ENCODE results near the gene U2AF1.
"Not testable (repeated sequence)": the region's sequence is repeated elsewhere in the genome, so short reads cannot be mapped to it uniquely, and the experiment has no call there.

U2AF1 gene

DNA sequence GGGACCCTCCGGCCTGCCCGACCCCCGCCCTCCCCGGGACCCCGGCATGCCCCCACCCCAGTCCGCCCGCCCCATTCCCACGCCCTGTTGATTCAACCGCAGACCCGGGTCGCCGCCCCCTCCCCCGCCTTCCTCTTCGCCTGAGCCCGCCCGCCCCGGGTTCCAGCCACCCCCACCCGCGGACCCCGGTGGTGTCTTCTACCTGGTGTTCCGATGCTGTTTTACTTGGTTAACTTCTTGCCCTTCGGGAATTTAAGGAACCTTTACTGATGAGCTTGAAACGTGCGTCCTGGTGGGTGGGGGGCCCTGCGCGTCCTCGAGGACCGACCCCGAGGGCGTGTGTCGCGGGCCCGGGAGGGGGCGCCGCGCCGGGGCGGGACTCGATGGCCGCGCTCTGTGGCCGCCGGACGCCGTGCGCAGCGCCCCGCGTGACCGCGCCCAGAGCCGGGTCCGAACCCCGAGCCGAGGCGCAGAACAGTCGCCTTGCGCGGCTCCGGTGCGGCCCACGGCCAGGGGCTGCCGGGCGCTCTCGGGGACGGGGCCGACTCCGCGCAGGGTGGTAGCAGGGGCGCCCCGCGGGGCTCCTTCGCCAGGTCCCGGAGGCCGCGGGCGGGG is 31.2 kb downstream of the U2AF1 start:
- not testable (repeated sequence) for DNase-seq

DNA sequence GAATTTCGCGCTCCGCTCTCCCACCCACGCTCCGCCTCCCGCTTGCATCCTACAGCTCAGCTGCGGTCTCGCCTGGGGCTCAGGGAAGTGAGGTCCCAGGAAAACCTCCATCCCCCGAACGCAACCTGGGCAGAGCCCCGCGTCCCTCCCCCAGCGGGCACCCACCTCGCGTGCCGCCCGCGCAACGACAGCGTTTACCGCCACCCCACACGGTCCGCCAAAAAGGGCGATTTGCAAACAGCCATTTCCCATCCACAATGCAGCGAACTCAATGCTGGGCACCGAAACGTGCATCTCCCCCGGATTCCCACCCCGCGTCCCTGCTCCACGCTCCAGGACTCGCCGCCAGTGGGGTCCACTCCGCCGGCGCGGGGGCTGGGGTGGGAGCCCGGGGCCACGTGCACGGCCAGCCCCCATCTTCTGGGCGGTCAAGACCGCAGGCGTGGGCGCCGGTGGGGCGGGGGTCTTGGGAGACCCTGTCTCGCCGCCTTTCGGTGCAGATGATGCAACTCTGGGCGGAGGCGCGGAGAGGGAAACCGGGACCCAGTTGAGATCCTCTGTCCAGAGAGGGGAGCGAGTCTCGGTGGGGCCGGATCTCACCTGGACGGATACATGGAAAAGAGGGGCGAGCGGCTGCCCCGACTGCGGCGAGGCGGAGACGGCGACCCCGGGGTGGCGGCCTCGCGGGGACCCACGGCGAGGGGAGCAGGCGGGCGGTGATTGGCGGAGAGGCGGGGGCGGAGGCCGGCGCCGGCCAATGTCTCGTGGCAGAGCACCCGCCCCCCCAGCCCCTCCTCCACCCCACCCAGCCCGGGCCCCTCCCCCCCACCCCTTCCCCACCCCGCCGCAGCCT is 32.0 kb downstream of the U2AF1 start, which contains the start of gene CBS:
TSS of gene CBS (minus strand) at position 666 of the 853 bp plus-strand sequence. CDS start 3,642 bp downstream, outside the sequence.
- DNase-seq, result not testable (repeated sequence)

DNA sequence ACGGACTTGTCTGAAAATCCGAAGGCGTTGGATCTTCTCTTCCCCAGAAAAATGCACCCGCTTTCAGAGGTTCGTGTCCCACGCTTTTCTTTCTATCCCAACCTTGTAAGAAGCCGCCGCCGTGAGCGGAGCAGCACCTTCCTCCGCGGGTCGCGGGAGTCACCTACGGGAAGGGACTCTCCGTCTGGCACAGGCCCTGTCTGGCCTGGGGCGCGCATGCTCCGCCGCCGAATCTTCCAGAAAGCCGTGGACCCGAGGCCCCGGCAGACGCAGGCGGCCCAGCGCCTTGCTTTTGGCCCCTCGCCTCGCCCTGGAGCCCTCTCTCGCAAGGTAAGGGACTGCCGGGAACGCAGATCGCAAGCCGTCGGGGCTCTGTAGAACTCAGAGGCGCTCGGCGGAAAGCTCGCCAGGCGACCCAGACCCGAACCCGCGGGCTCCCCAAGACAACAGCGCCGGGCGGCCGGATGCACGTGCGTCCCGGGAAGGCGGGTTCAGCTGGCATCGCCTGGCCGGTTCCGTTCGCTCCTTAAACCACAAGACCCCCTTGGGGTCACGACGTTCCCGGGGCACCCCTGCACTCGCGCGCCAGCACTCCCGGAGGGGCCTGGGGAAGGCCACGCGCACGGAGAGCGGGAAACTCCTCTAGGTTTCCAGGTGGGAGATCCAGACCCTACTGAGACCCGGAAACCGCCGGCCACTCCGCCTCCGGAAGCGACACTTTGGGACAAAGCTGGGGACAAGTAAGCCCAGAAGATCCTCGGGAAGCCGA is 32.8 kb downstream of the U2AF1 start:
- not testable (repeated sequence) for DNase-seq

DNA sequence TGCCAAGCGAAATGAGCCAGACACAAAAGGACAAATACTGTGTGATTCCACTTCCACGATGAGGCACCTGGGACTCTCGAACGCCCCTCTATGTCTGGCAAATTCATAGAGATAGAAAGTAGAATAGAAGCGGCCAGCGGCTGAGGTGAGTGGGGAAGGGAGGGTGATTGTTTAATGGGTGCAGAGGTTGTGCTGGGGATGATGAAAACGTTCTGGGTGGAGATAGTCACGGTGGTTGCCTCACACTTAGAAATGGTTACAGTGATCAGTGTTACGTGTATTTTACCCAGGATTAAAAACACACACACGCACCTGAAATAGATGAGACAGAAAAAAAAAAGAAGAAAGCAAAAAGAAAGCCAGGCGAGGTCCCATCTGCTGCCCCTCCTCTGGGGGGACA is 34.6 kb downstream of the U2AF1 start:
- DNase-seq, result not testable (repeated sequence)

DNA sequence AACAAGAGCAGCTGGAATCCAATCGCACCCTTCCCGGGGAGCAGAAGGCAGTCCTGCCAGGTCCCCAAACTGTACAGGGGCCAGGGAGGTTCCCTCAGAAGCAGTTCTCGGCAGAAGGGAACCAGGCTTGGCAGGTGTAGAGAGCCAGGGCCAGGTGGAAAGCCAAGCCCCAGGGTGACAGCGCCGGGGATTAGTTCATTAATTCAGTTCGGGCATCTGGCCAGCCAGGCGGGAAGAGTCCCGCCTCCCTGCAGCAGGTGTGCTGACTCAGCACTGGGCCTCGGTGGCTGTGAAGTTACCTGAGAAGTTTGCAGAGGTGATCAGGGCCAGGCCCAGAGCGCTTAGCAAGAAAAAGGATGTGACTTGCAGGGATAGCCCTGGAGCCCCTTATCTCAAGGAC is 37.7 kb downstream of the U2AF1 start:
- DNase-seq, result not testable (repeated sequence)

DNA sequence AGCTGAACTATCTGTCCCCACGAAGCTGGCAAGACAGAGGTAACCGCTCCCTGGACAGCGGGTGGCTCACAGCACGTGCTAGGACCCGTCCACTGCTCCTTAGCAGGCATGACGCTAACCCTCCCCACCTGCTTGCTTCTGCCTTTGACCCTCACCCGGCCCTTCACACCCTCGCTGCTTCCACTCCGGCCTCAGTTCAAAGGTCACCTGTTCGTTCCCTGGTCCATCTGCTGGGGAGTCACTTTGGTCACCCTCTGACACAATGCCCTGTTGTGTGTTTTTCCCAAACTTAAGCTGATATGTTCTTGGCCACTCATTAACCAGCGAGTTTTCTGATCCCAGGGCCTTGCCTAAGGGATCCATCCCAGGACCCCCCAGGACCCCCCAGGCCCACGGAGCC is 39.3 kb downstream of the U2AF1 start:
- not testable (repeated sequence) for DNase-seq

DNA sequence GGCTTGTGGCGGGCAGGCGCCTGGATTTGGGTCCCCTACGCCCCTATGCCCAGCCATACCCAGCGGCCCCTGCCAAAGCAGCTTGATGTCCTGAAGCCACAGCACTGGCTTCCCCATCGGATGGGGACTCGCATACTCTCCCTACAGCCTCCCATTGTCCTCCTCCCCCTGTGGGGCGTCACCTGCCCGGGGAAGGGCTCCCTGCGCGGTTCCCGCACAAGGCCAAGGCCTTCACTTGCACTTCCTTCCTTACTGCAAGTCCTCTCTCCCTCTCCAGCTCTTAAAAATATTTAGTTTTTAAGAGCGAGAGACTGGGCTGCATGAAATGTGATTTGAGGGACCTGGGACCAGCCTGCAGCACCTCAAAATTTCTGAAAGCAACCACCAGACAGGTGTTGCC is 40.7 kb downstream of the U2AF1 start:
- not testable (repeated sequence) for DNase-seq

DNA sequence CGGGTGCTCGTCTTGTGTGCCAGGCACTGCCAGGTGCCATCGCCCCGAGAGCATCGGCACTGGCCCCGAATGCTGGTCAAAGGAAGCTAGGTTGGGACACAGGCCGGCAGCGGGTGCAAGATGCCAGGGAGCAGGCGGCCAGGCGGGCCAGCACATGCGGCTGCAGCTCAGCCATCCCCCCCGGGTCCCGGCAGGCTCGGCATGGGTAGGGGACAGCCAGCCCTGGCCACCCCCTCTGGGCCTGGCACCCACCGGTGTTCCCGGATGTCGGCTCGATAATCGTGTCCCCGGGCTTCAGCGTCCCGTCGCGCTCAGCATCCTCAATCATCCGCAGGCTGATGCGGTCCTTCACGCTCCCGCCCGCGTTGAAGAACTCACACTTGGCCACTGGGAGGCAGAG is 41.4 kb downstream of the U2AF1 start:
- not testable (repeated sequence) for DNase-seq

DNA sequence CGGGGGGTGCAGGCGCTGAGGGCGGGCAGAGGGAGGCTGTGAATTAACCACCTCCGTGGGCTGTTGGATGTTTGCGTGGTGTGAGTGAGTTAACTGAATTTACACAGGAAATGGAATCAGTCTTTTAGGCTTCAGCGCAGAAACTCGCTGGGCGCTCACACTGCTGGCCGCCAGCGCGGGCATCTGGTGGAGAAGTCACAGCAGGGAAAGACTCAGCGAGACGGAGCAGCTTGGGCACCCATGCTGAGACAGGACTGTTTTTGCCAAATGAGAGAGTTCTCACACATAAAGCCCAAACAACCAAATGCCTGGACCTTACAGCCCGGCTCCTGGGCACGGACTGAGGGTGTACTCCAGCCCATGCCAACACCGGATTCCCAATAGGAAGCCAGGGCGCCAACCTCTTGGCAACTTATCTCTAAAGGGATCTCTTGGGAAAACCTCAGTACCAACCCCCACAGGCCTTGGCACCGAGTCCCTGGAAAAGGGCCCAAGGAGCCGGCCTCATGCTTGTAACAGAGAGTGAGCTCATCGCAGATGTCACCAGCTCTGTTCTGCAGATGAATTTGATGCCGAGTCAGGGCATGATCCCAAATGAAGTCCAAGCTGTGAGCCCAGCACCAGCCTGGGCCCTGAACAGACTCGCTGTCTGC is 43.0 kb downstream of the U2AF1 start:
- not testable (repeated sequence) for DNase-seq

DNA sequence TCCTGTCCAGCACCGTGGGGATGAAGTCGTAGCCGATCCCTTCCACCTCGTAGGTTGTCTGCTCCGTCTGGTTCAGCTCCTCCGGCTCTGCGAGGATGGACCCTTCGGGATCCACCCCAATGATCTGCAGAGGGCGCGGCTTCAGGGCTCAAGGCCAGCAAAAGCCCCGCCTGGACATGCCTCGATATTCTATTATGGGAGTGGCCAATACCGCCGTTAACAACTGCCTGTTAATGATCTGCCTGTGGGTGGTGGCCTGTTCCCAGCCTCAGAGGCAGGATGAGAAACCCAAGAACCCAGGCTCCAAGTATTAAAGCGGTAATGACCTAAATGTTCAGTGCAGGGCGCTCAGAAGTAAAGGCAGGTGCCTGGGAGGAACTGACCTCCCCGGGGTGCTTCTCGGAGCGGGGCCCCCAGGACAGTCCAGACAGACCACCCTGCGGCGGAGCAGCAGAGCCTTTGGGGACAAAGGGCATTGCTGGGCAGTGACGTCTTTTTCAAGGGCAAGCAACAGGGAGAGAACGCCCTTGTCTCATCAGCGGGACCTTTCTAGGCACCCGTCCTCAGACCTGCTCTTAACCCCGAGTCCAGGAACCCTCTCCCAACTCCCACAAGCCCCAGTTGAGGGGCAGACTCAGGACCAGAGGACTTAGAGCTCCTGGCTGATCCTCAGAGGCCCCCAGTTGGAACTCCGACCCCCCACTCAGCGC is 44.3 kb downstream of the U2AF1 start:
- DNase-seq, result not testable (repeated sequence)

DNA sequence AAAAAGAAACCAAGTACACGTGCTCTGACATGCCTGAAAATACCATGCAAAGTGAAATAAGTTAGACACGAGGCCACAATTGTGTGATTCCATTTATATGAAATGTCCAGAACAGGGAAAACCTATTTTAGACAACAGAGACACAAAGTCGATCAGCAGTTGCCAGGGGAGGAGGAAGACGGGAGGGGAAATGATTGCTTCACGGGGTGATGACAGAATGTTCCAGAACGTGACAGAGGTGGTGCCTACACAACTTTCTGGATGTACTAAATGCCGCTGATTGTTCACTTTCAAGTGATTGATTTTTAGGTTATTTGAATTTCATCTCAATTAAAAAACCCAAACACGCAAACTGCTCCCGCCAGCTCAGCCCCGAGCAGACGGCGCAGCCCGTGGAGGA is 54.3 kb downstream of the U2AF1 start:
- DNase-seq, result not testable (repeated sequence)

DNA sequence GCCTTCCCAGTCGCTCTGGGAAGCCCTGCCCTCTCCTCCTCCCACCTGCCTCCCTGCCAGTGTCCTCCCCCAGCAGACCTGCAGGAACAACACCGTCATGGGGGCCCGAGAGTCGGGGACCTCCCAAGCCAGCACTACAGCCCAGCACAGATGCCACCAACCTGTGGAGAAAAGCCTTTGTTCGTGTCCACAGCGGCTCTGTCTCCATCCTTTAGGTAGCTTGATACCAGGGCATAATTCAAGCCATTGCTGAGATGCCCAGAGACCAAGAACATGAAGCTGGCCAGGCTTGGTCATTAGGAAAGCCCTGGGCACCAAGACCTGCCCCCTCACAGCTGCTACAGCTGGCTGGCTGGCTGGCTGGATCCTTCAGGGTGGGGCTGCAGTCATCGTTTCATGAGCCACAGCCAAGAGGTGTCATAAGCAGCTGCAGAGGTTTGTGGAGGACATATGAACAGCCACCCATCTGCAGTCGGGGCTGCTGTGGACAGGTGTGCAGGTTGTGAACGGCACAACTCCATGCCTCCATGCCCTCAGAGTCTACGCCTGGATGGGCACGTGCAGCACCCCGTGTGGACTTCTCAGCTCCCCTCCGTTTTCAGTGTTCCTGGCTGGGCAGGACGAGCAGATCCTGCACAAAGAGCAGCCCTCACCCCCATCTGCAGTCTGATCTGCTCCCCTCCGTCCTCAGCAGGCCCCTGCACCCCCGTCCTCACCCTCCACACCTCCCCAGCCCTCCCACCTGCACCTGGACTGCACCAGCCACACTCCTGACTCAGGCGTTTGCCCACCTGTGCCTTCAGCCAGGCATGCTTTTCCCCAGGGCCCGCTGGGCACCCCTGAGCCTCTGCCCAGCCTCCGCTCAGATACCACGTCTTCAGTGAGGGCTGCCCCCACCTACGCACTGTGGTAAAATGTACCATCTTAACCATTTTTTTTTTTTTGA is 61.2 kb downstream of the U2AF1 start:
- DNase-seq, result not testable (repeated sequence)

DNA sequence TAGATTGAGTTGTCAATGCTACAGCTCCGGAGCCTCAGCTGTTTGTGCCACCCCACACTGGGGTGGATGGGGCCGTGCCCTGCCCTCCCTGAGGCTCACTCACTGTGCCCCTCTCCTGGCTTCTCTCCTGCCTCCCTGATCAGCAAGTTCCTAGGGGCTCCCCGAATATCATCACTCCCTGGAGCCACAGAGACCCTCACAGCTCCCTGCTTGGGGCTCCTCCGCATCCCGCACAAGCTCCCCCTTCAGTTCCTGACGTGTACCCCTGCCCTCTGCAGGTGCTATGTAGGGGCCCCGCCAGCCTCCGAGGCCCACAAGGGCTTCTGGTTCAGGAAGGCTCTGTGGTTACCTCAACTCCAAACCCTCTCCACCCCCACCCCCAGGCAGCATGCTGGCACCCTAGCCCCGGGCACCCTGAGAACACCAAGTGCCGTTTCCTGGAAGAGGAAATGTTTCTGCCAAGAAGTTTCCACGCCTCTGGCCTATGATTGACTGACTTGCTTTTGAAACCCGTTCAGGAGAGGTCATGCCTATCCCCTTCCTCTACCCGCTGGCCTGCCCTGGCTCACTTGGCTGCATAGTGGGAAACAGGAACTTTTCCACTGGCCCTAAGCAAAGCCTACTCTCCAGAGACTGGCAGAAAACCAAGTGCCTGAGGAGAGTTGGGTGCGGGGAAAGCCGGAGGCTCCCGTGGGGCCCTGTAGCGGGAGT is 62.0 kb downstream of the U2AF1 start:
- not testable (repeated sequence) for DNase-seq

DNA sequence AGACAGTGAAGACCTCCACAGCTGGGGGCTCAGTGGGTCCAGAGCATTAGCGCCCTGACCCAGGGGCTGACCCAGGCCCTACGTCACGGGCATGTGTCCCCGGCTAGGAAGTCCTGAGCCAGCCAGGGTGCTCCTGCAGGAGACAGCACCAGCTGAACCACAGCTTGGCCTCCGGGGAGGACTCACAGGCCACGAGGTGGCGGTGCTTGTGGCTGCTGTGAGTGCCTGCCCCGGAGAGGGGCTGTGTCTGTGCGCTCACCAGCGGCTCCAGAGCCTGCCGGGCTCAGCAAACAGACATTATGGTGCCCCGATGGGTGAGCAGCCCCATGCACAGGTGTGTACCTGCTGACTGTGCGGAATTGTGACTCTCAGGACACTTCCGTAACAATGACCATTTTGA is 62.8 kb downstream of the U2AF1 start:
- DNase-seq, result not testable (repeated sequence)

DNA sequence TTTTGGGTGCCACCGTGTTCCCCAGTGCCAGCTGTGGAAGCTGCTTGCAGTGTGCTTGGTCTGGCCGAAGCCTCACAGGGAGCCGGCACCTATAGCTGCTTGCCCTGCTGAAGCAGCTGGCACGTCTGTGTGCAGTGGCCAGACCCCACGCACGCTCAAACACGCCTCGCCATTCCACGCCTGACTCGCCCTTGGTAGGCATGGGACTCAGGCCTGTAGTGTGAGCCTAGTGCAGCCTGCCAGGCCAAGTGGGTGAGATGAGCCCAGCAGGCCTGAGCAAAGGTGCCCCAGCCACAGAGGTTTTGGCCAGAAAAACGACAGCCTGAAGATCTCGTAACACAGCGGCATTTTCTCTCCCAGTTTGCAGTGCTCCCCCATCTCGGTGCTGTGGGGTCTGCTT is 64.1 kb downstream of the U2AF1 start:
- DNase-seq, result not testable (repeated sequence)
